ENCODE measurements around the gene PSMD12. TPM values are rescaled to one million over a fixed set of nuclear protein-coding genes. Genes with fewer than 3 reads are reported as not detected.
"Not testable (repeated sequence)": the region's sequence is repeated elsewhere in the genome, so short reads cannot be mapped to it uniquely, and the experiment has no call there.

The PSMD12 gene
- total RNA-seq, 1 experiment from 2014 or later, result 18.7 TPM

GRCh38 chr17:67305446-67306235 lies 60.7 kb downstream of the PSMD12 start:
- not testable (repeated sequence) for H3K27me3 ChIP-seq (ENCODE audit: low read length); H3K36me3 ChIP-seq (ENCODE audit: insufficient read depth, low read length); H3K9ac ChIP-seq (ENCODE audit: low read length); H3K79me2 ChIP-seq (ENCODE audit: low read length); H3K27ac ChIP-seq (ENCODE audit: low read length); H3K4me1 ChIP-seq (ENCODE audit: low read length); DNase-seq; H3K4me2 ChIP-seq (ENCODE audit: low read depth, low read length, poor library complexity, severe bottlenecking); H2AFZ ChIP-seq (ENCODE audit: low read length); H3K9me2 ChIP-seq (replicated peaks; ENCODE audit: insufficient read depth, low read length); H3K4me3 ChIP-seq (ENCODE audit: low read length); H3K9me3 ChIP-seq (ENCODE audit: low read length); H4K20me1 ChIP-seq (ENCODE audit: insufficient read depth, low read depth, low read length)

DNA sequence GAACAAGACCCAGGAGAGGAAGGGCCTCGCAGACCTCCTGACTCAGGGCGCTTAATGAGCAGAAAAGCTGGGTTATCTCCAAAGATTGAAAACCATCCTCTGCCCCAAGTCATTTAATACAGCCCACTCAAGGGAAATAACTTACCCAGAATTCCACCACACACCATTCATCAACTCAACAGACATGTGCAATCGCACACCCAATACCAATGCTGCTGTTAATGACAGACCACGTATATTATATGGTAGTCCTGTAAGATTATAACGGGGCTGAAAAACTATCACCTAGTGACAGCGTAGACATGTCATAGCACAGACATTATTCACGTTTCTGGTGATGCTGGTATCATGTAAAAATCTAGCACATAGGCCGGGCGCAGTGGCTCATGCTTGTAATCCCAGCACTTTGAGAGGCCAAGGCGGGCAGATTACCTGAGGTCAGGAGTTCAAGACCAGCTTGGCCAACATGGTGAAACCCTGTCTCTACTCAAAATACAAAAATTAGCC lies 68.9 kb downstream of the PSMD12 start:
- H3K27ac ChIP-seq (ENCODE audit: low read length), result no peak overlapping the region
- H3K4me1 ChIP-seq (ENCODE audit: low read length), result no peaks in the 10 kb centered on the region
- no peaks in the 10 kb centered on the region for H3K36me3 ChIP-seq (ENCODE audit: insufficient read depth, low read length)
- H3K27me3 ChIP-seq (ENCODE audit: low read length), result no peaks in the 10 kb centered on the region
- no peaks in the 10 kb centered on the region for H4K20me1 ChIP-seq (ENCODE audit: insufficient read depth, low read depth, low read length)
- no peak overlapping the region for H3K4me2 ChIP-seq (ENCODE audit: low read depth, low read length, poor library complexity, severe bottlenecking)
- no peak for DNase-seq
- no peak overlapping the region for H2AFZ ChIP-seq (ENCODE audit: low read length)
- no peak overlapping the region for H3K9ac ChIP-seq (ENCODE audit: low read length)
- H3K4me3 ChIP-seq (ENCODE audit: low read length), result no peak overlapping the region
- H3K79me2 ChIP-seq (ENCODE audit: low read length), result no peaks in the 10 kb centered on the region
- H3K9me2 ChIP-seq (replicated peaks; ENCODE audit: insufficient read depth, low read length), result no peaks in the 10 kb centered on the region
- H3K9me3 ChIP-seq (ENCODE audit: low read length), result no peaks in the 10 kb centered on the region

GRCh38 chr17:67294451-67295199 lies 71.8 kb downstream of the PSMD12 start:
- Histone ChIP-seq H3K4me3 (ENCODE audit: low read length) (no peak overlapping the region), H3K9me3 (ENCODE audit: low read length) (no peaks in the 10 kb centered on the region), H3K27me3 (ENCODE audit: low read length) (no peaks in the 10 kb centered on the region), H3K9me2 (replicated peaks; ENCODE audit: insufficient read depth, low read length) (no peaks in the 10 kb centered on the region), H3K27ac (ENCODE audit: low read length) (no peak overlapping the region), H4K20me1 (ENCODE audit: insufficient read depth, low read depth, low read length) (no peaks in the 10 kb centered on the region), H3K4me2 (ENCODE audit: low read depth, low read length, poor library complexity, severe bottlenecking) (no peak overlapping the region), H3K36me3 (ENCODE audit: insufficient read depth, low read length) (no peaks in the 10 kb centered on the region), H3K9ac (ENCODE audit: low read length) (no peak overlapping the region), H3K79me2 (ENCODE audit: low read length) (no peaks in the 10 kb centered on the region), H2AFZ (ENCODE audit: low read length) (no peak overlapping the region), H3K4me1 (ENCODE audit: low read length) (no peaks in the 10 kb centered on the region)
- DNase-seq, result no peak

DNA sequence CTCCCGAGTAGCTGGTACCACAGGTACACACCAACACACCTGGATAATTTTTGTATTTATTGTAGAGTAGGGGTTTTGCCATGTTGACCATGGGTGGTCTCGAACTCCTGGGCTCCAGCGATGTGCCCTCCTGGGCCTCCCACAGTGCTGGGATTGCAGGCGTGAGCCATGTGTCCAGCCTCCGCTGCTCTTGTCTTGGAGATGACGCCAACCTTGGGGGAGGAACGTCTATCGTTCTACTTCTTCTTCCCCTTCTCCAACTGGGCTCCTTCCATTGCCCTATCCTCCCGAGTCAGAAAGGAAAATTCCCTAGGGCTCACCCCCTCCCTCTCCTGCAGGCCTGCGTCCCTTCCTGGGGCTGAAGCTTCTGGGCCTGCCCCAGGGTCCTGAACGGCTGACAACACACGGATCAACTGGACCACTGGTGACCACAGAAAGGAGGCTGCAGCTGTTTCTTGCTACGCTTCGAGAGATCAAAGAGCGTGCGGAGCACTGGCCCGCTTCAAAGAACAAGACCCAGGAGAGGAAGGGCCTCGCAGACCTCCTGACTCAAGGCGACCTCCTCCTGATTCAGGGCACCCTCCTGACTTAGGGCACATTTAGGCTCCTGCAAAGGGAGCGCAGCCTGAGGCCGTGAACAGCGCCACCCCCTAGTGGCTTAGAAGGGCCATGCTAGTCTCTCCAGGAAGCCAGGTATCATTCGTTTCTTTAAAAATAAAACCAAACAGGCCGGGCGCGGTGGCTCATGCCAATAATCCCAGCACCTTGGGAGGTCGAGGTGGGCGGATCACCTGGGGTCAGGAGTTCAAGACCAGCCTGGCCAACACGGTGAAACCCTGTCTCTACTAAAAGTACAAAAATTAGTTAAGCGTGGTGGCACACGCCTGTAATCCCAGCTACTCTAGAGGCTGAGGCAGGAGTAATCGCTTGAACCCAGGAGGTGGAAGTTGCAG lies 72.8 kb downstream of the PSMD12 start:
- Histone ChIP-seq H3K9me2 (replicated peaks; ENCODE audit: insufficient read depth, low read length) (no peaks in the 10 kb centered on the region), H4K20me1 (ENCODE audit: insufficient read depth, low read depth, low read length) (no peaks in the 10 kb centered on the region), H3K4me3 (ENCODE audit: low read length) (peak overlapping the region; percentile 51; the same call in 1 of the 2 replicates), H2AFZ (ENCODE audit: low read length) (peak overlapping the region; percentile 78; the same call in 1 of the 2 replicates), H3K36me3 (ENCODE audit: insufficient read depth, low read length) (no peaks in the 10 kb centered on the region), H3K27ac (ENCODE audit: low read length) (no peak overlapping the region), H3K9ac (ENCODE audit: low read length) (0 out of 2 replicates have a peak overlapping the region, but pooled peaks have one; percentile 35), H3K9me3 (ENCODE audit: low read length) (no peaks in the 10 kb centered on the region), H3K27me3 (ENCODE audit: low read length) (no peaks in the 10 kb centered on the region), H3K4me2 (ENCODE audit: low read depth, low read length, poor library complexity, severe bottlenecking) (peak overlapping the region; percentile 56), H3K4me1 (ENCODE audit: low read length) (no peaks in the 10 kb centered on the region), H3K79me2 (ENCODE audit: low read length) (no peaks in the 10 kb centered on the region)
- peak; percentile 90 for DNase-seq

- no peak overlapping the region for H3K9ac ChIP-seq (ENCODE audit: low read length)
- H3K27ac ChIP-seq (ENCODE audit: low read length), result no peak overlapping the region
- H4K20me1 ChIP-seq (ENCODE audit: insufficient read depth, low read depth, low read length), result no peaks in the 10 kb centered on the region
- H3K9me2 ChIP-seq (replicated peaks; ENCODE audit: insufficient read depth, low read length), result no peaks in the 10 kb centered on the region
- no peak overlapping the region for H2AFZ ChIP-seq (ENCODE audit: low read length)
- no peak overlapping the region for H3K4me2 ChIP-seq (ENCODE audit: low read depth, low read length, poor library complexity, severe bottlenecking)
- no peak overlapping the region for H3K4me3 ChIP-seq (ENCODE audit: low read length)
- no peaks in the 10 kb centered on the region for H3K36me3 ChIP-seq (ENCODE audit: insufficient read depth, low read length)
- no peak for DNase-seq
- no peaks in the 10 kb centered on the region for H3K79me2 ChIP-seq (ENCODE audit: low read length)
- H3K4me1 ChIP-seq (ENCODE audit: low read length), result no peaks in the 10 kb centered on the region
- no peaks in the 10 kb centered on the region for H3K27me3 ChIP-seq (ENCODE audit: low read length)
- no peaks in the 10 kb centered on the region for H3K9me3 ChIP-seq (ENCODE audit: low read length)
These were observed 75.6 kb downstream of the PSMD12 start for GRCh38 chr17:67290711-67291291.

DNA sequence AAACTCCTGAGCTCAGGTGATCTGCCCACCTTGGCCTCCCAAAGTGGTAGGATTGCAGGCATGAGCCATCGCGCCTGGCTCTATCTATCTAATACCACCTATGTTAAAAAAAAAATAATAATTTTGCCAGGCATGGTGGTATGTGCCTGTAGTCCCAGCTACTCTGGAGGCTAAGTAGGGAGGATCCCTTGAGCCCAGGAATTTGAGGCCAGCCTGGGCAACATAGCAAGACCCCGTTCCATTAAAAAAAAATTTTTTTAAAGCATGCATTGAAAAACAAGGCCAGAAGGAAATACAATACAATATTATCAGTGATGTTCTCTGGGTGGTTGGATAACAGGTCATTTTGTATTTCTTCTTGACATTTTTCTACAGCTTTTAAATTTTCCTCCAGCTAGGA lies 76.1 kb downstream of the PSMD12 start:
- Histone ChIP-seq H3K9ac (ENCODE audit: low read length) (no peak overlapping the region), H2AFZ (ENCODE audit: low read length) (no peak overlapping the region), H3K4me1 (ENCODE audit: low read length) (no peaks in the 10 kb centered on the region), H3K36me3 (ENCODE audit: insufficient read depth, low read length) (no peaks in the 10 kb centered on the region), H4K20me1 (ENCODE audit: insufficient read depth, low read depth, low read length) (no peaks in the 10 kb centered on the region), H3K9me3 (ENCODE audit: low read length) (no peaks in the 10 kb centered on the region), H3K27me3 (ENCODE audit: low read length) (no peaks in the 10 kb centered on the region), H3K4me3 (ENCODE audit: low read length) (no peak overlapping the region), H3K79me2 (ENCODE audit: low read length) (no peaks in the 10 kb centered on the region), H3K9me2 (replicated peaks; ENCODE audit: insufficient read depth, low read length) (no peaks in the 10 kb centered on the region), H3K27ac (ENCODE audit: low read length) (no peak overlapping the region), H3K4me2 (ENCODE audit: low read depth, low read length, poor library complexity, severe bottlenecking) (no peak overlapping the region)
- DNase-seq, result no peak

- no peaks in the 10 kb centered on the region for H3K27me3 ChIP-seq (ENCODE audit: low read length)
- no peak overlapping the region for H3K4me3 ChIP-seq (ENCODE audit: low read length)
- H3K4me2 ChIP-seq (ENCODE audit: low read depth, low read length, poor library complexity, severe bottlenecking), result no peak overlapping the region
- H3K4me1 ChIP-seq (ENCODE audit: low read length), result no peaks in the 10 kb centered on the region
- no peaks in the 10 kb centered on the region for H3K36me3 ChIP-seq (ENCODE audit: insufficient read depth, low read length)
- H4K20me1 ChIP-seq (ENCODE audit: insufficient read depth, low read depth, low read length), result no peaks in the 10 kb centered on the region
- no peak overlapping the region for H2AFZ ChIP-seq (ENCODE audit: low read length)
- H3K27ac ChIP-seq (ENCODE audit: low read length), result no peak overlapping the region
- DNase-seq, result no peak
- no peaks in the 10 kb centered on the region for H3K9me3 ChIP-seq (ENCODE audit: low read length)
- H3K9ac ChIP-seq (ENCODE audit: low read length), result no peak overlapping the region
- no peaks in the 10 kb centered on the region for H3K79me2 ChIP-seq (ENCODE audit: low read length)
- H3K9me2 ChIP-seq (replicated peaks; ENCODE audit: insufficient read depth, low read length), result no peaks in the 10 kb centered on the region
These were observed 77.0 kb downstream of the PSMD12 start for GRCh38 chr17:67289181-67289876.
